PC-9 (cell line): ENCODE measurements around the gene MORC2.

Experiments used
- EZH2 ChIP-seq: fragments of 200-600 bp; sonication (generic); IDR thresholded peaks from 2 replicates; pipeline ENCODE4 v1.8.0; 2017; ENCODE audit warnings: antibody characterized with exemption, low read depth
- TF ChIP-seq, protein P1 (sequence below): fragments of 200-600 bp; sonication (generic); conservative IDR thresholded peaks from 2 replicates; pipeline ENCODE4 v1.6.1; 2017; ENCODE audit warnings: mixed run types, antibody characterized with exemption, mild to moderate bottlenecking, moderate library complexity

- TF ChIP-seq, protein P1, sequence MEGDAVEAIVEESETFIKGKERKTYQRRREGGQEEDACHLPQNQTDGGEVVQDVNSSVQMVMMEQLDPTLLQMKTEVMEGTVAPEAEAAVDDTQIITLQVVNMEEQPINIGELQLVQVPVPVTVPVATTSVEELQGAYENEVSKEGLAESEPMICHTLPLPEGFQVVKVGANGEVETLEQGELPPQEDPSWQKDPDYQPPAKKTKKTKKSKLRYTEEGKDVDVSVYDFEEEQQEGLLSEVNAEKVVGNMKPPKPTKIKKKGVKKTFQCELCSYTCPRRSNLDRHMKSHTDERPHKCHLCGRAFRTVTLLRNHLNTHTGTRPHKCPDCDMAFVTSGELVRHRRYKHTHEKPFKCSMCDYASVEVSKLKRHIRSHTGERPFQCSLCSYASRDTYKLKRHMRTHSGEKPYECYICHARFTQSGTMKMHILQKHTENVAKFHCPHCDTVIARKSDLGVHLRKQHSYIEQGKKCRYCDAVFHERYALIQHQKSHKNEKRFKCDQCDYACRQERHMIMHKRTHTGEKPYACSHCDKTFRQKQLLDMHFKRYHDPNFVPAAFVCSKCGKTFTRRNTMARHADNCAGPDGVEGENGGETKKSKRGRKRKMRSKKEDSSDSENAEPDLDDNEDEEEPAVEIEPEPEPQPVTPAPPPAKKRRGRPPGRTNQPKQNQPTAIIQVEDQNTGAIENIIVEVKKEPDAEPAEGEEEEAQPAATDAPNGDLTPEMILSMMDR, result no peak
- no peak for TF ChIP-seq EZH2
Observed at GRCh38 chr22:30879415-30879797, 89.2 kb downstream of the MORC2 start.
